HPDE6-E6E7 (cell line): ENCODE results near the gene ZNF821.
A peak's percentile ranks its signal among the peaks of the same experiment; 100 is the strongest.
"Not testable (repeated sequence)": the region's sequence is repeated elsewhere in the genome, so short reads cannot be mapped to it uniquely, and the experiment has no call there.

Experiments
- DNase-seq: peaks from one replicate; pipeline ENCODE4 v3.0.0; 2011; ENCODE audit warnings: missing footprints; ENCODE audit errors: extremely low spot score

ZNF821 gene

GRCh38 chr16:71859762-71860521 is 24.0 kb downstream of the ZNF821 start:
- no peak for DNase-seq

- no peak for DNase-seq
Measured at GRCh38 chr16:71855937-71856662, 27.9 kb downstream of the ZNF821 start.

- DNase-seq = no peak
Measured at GRCh38 chr16:71854369-71854948, 29.5 kb downstream of the ZNF821 start.

- DNase-seq = no peak
Measured at GRCh38 chr16:71853413-71853812, 30.6 kb downstream of the ZNF821 start.

GRCh38 chr16:71852561-71852960 is 31.4 kb downstream of the ZNF821 start:
- no peak for DNase-seq

- DNase-seq = no peak
Measured at GRCh38 chr16:71852158-71852557, 31.8 kb downstream of the ZNF821 start.

GRCh38 chr16:71851746-71852145 is 32.2 kb downstream of the ZNF821 start:
- no peak for DNase-seq

- no peak for DNase-seq
Measured at GRCh38 chr16:71848622-71849021, 35.4 kb downstream of the ZNF821 start.

GRCh38 chr16:71847096-71847495 is 36.9 kb downstream of the ZNF821 start:
- no peak for DNase-seq

GRCh38 chr16:71846431-71846830 is 37.6 kb downstream of the ZNF821 start:
- DNase-seq = no peak

GRCh38 chr16:71845639-71846430 is 38.1 kb downstream of the ZNF821 start, which contains the start of gene ATXN1L:
TSS of gene ATXN1L (plus strand) at chr16:71845976. CDS start at chr16:71849741, 3,765 bp downstream.
- peak; percentile 99 for DNase-seq

GRCh38 chr16:71843572-71843971 is 40.4 kb downstream of the ZNF821 start:
- no peak for DNase-seq

GRCh38 chr16:71840052-71840451 is 43.9 kb downstream of the ZNF821 start:
- DNase-seq = no peak

GRCh38 chr16:71837150-71837549 is 46.8 kb downstream of the ZNF821 start:
- DNase-seq = no peak

GRCh38 chr16:71834291-71834690 is 49.7 kb downstream of the ZNF821 start:
- DNase-seq = no peak

GRCh38 chr16:71832112-71832511 is 51.9 kb downstream of the ZNF821 start:
- DNase-seq = not testable (repeated sequence)

- DNase-seq = not testable (repeated sequence)
Measured at GRCh38 chr16:71831698-71832097, 52.3 kb downstream of the ZNF821 start.

GRCh38 chr16:71830359-71830758 is 53.6 kb downstream of the ZNF821 start:
- no peak for DNase-seq

GRCh38 chr16:71826533-71827017 is 57.4 kb downstream of the ZNF821 start:
- DNase-seq = no peak

- not testable (repeated sequence) for DNase-seq
Measured at GRCh38 chr16:71817155-71817500, 66.9 kb downstream of the ZNF821 start.

GRCh38 chr16:71811261-71811803 is 72.7 kb downstream of the ZNF821 start:
- DNase-seq = no peak

GRCh38 chr16:71810155-71810530 is 73.8 kb downstream of the ZNF821 start:
- DNase-seq = not testable (repeated sequence)
